ENCODE data around the gene HRG.

GRCh38 chr3:186651678-186652215 lies 14.1 kb upstream of the HRG start:
- TF ChIP-seq CTCF (conservative IDR thresholded peaks at IDR 0.05) (no peak), EZH2 (IDR thresholded peaks at IDR 0.05; ENCODE audit: low read depth) (no peak)

Data from PC-9 (cell line).